Neutrophil (primary cell): ENCODE measurements around the gene KRTAP2-4.
"Not testable (repeated sequence)": the region's sequence is repeated elsewhere in the genome, so short reads cannot be mapped to it uniquely, and the experiment has no call there.

ENCODE experiments used
- H3K27ac ChIP-seq: fragments of 200-600 bp; sonication (generic); 2 replicates; pipeline ENCODE4 v1.5.1; 2016; ENCODE audit warnings: mild to moderate bottlenecking, moderate library complexity
- H3K27me3 ChIP-seq: fragments of 200-600 bp; sonication (generic); 2 replicates; pipeline ENCODE4 v1.6.0; 2016; ENCODE audit warnings: mild to moderate bottlenecking
- H3K36me3 ChIP-seq: fragments of 200-600 bp; sonication (generic); 2 replicates; pipeline ENCODE4 v1.5.1; 2017
- H3K4me1 ChIP-seq, 2 experiments: fragments of 200-600 bp in 1 of 2; sonication (generic) in 1 of 2; 1 replicate in 1 of 2; 2 replicates in 1 of 2; pipeline versions ENCODE4 v1.5.1 to v1.6.1; 2013 to 2016; ENCODE audit warnings: low read depth in 1 of 2, low read length in 1 of 2, mild to moderate bottlenecking in 1 of 2, moderate library complexity in 1 of 2; ENCODE audit not compliant: control insufficient read depth in 1 of 2, insufficient read depth in 1 of 2
- H3K4me3 ChIP-seq, 2 experiments: fragments of 200-600 bp in 1 of 2; sonication (generic) in 1 of 2; 1 replicate in 1 of 2; 2 replicates in 1 of 2; pipeline ENCODE4 v1.5.1; 2013 to 2016; ENCODE audit warnings: low read depth in 1 of 2, low read length in 1 of 2, mild to moderate bottlenecking in 1 of 2, moderate library complexity in 1 of 2
- H3K9me3 ChIP-seq: fragments of 200-600 bp; sonication (generic); 2 replicates; pipeline ENCODE4 v1.5.1; 2016
- CTCF ChIP-seq: fragments of 200-600 bp; sonication (generic); IDR thresholded peaks from 2 replicates; pipeline ENCODE4 v1.5.1; 2016; ENCODE audit warnings: antibody characterized with exemption

KRTAP2-4 gene

GRCh38 chr17:41065829-41066624 is at the start of gene KRTAP2-4:
TSS of gene KRTAP2-4 (minus strand) at chr17:41065879. CDS start at chr17:41065845, 34 bp downstream.
- Histone ChIP-seq H3K27me3 (peaks cover 42% of the 10 kb centered on the region), H3K27ac (no peak within 1 kb of the TSS), H3K4me1 (peaks cover 7 to 17% of the 10 kb centered on the region in 2 experiments), H3K36me3 (no peaks in the 10 kb centered on the region), H3K4me3 (no peak within 1 kb of the TSS), H3K9me3 (no peaks in the 10 kb centered on the region)
- TF ChIP-seq CTCF: no peak

GRCh38 chr17:41111151-41111885 is 45.6 kb upstream of the KRTAP2-4 start:
- Histone ChIP-seq H3K36me3 (no peaks in the 10 kb centered on the region), H3K27me3 (no peaks in the 10 kb centered on the region), H3K4me3 (no peak overlapping the region), H3K4me1 (no peaks in the 10 kb centered on the region), H3K9me3 (no peaks in the 10 kb centered on the region), H3K27ac (no peak overlapping the region)
- TF ChIP-seq CTCF: no peak

- not testable (repeated sequence) for H3K4me1 ChIP-seq, H3K4me3 ChIP-seq, H3K27me3 ChIP-seq, H3K9me3 ChIP-seq, H3K36me3 ChIP-seq, H3K27ac ChIP-seq
Measured at GRCh38 chr17:41108728-41109386, 43.2 kb upstream of the KRTAP2-4 start.

- Histone ChIP-seq H3K9me3 (no peaks in the 10 kb centered on the region), H3K4me3 (no peak overlapping the region), H3K4me1 (no peaks in the 10 kb centered on the region), H3K36me3 (no peaks in the 10 kb centered on the region), H3K27me3 (no peaks in the 10 kb centered on the region), H3K27ac (no peak overlapping the region)
- TF ChIP-seq CTCF: no peak
Measured at GRCh38 chr17:41107941-41108450, 42.3 kb upstream of the KRTAP2-4 start.

GRCh38 chr17:41105347-41105746 is 39.7 kb upstream of the KRTAP2-4 start, which contains the start of gene KRTAP4-9:
TSS of gene KRTAP4-9 (plus strand) at chr17:41105389. CDS start at chr17:41105389, 0 bp downstream.
- H3K36me3 ChIP-seq, H3K9me3 ChIP-seq, H3K4me3 ChIP-seq, H3K4me1 ChIP-seq, H3K27me3 ChIP-seq, H3K27ac ChIP-seq: not testable (repeated sequence)

- not testable (repeated sequence) for H3K36me3 ChIP-seq, H3K9me3 ChIP-seq
Measured at GRCh38 chr17:41104386-41105038, 38.8 kb upstream of the KRTAP2-4 start.

More at GRCh38 chr17:41104386-41105038, 38.8 kb upstream of the KRTAP2-4 start:
- H3K27me3 ChIP-seq, H3K4me1 ChIP-seq, H3K4me3 ChIP-seq, H3K27ac ChIP-seq: not testable (repeated sequence)
